ENCODE results near the gene SLC46A1. TPM values are rescaled to one million over a fixed set of nuclear protein-coding genes. Genes with fewer than 3 reads are reported as not detected.

The SLC46A1 gene
- total and polyA plus RNA-seq, 2 experiments from 2014 or later = 3.3 to 12.5 TPM

GRCh38 chr17:28346746-28347246 is 59.2 kb downstream of the SLC46A1 start:
- Histone ChIP-seq H3K79me2 (replicated peaks; ENCODE audit: insufficient read depth) (no peaks in the 10 kb centered on the region), H3K4me1 (ENCODE audit: insufficient read depth) (no peaks in the 10 kb centered on the region; the same call in 1 of the 2 replicates), H3K9me2 (ENCODE audit: insufficient read depth) (no peaks in the 10 kb centered on the region), H3F3A (replicated peaks; ENCODE audit: low read depth) (no peaks in the 10 kb centered on the region), H3K4me3 (no peak overlapping the region), H3K36me3 (ENCODE audit: insufficient read depth) (peaks cover 18% of the 10 kb centered on the region), H3K4me2 (no peak overlapping the region), H3K27me3 (ENCODE audit: insufficient read depth) (no peaks in the 10 kb centered on the region), H4K20me1 (replicated peaks; ENCODE audit: insufficient read depth) (peaks cover 14% of the 10 kb centered on the region; the same call in 1 of the 2 replicates), H3K27ac (ENCODE audit: low read depth) (no peak overlapping the region; the same call in 1 of the 2 replicates), H2AFZ (no peak overlapping the region)
- Mint-ChIP-seq H3K4me1 (peaks cover 16% of the 10 kb centered on the region), H3K4me3 (no peak overlapping the region), H3K9me3 (no peaks in the 10 kb centered on the region), H3K27me3 (ENCODE audit: insufficient read depth, low read depth, poor library complexity) (peaks cover 9% of the 10 kb centered on the region), H3K27ac (0 out of 2 replicates have a peak overlapping the region, but pooled peaks have one; percentile 46), H3K36me3 (ENCODE audit: low read depth) (peaks cover 69% of the 10 kb centered on the region)
- DNase-seq (ENCODE audit: low spot score) = peak; percentile 57
- peak; percentile 51 for ATAC-seq
- TF ChIP-seq, protein P1, sequence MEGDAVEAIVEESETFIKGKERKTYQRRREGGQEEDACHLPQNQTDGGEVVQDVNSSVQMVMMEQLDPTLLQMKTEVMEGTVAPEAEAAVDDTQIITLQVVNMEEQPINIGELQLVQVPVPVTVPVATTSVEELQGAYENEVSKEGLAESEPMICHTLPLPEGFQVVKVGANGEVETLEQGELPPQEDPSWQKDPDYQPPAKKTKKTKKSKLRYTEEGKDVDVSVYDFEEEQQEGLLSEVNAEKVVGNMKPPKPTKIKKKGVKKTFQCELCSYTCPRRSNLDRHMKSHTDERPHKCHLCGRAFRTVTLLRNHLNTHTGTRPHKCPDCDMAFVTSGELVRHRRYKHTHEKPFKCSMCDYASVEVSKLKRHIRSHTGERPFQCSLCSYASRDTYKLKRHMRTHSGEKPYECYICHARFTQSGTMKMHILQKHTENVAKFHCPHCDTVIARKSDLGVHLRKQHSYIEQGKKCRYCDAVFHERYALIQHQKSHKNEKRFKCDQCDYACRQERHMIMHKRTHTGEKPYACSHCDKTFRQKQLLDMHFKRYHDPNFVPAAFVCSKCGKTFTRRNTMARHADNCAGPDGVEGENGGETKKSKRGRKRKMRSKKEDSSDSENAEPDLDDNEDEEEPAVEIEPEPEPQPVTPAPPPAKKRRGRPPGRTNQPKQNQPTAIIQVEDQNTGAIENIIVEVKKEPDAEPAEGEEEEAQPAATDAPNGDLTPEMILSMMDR (conservative IDR thresholded peaks at IDR 0.05; ENCODE audit: low read depth in 2 of 2) = peak; percentile 43 to 56
- no peak for TF ChIP-seq ZNF331 (CRISPR knock-in tag; IDR thresholded peaks at IDR 0.05; ENCODE audit: low read depth)
- no peak for TF ChIP-seq NANOG (IDR thresholded peaks at IDR 0.05; ENCODE audit: borderline replicate concordance)

DNA sequence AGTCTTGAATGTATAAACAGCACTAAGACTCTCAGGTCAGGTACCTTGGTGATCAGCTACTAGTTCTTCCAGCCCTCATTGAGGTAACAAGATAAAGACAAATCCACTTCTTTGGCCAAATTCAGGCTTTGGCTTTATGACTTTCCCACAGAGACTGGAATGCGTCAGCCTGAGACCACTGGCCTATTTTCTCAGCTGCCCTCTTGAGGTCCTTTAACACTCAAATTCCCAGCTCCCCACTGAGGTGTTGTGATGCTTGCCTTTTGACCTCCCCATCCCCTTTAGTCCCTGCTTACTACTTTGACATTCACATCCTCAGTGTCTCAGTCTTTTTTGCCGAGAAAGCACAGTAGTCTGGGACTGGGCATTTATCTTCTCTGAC is 59.8 kb downstream of the SLC46A1 start:
- H3K27me3 ChIP-seq (ENCODE audit: insufficient read depth) = no peaks in the 10 kb centered on the region
- DNase-seq (ENCODE audit: low spot score) (peak; percentile 35), ATAC-seq (peak; percentile 63)
- H3F3A ChIP-seq (replicated peaks; ENCODE audit: low read depth) = no peaks in the 10 kb centered on the region
- Mint-ChIP-seq H3K27me3 (ENCODE audit: insufficient read depth, low read depth, poor library complexity) (peaks cover 9% of the 10 kb centered on the region), H3K9me3 (no peaks in the 10 kb centered on the region), H3K4me1 (peaks cover 16% of the 10 kb centered on the region), H3K4me3 (no peak overlapping the region; the same call in 2 of the 3 replicates), H3K27ac (no peak overlapping the region), H3K36me3 (ENCODE audit: low read depth) (peaks cover 63% of the 10 kb centered on the region)
- no peaks in the 10 kb centered on the region for H3K79me2 ChIP-seq (replicated peaks; ENCODE audit: insufficient read depth)
- H2AFZ ChIP-seq = no peak overlapping the region
- peaks cover 15% of the 10 kb centered on the region for H3K36me3 ChIP-seq (ENCODE audit: insufficient read depth)
- H3K9me2 ChIP-seq (ENCODE audit: insufficient read depth) = no peaks in the 10 kb centered on the region
- TF ChIP-seq POLR2AphosphoS5 (IDR thresholded peaks at IDR 0.05; ENCODE audit: low read depth) (no peak), REST (IDR thresholded peaks at IDR 0.05; ENCODE audit: unreplicated experiment) (no peak)
- no peak overlapping the region for H3K4me3 ChIP-seq
- H4K20me1 ChIP-seq (replicated peaks; ENCODE audit: insufficient read depth) = peaks cover 11% of the 10 kb centered on the region; the same call in 1 of the 2 replicates
- H3K4me2 ChIP-seq = no peak overlapping the region
- no peak overlapping the region; the same call in 1 of the 2 replicates for H3K27ac ChIP-seq (ENCODE audit: low read depth)
- no peaks in the 10 kb centered on the region; the same call in 1 of the 2 replicates for H3K4me1 ChIP-seq (ENCODE audit: insufficient read depth)

Measured in GM23338 (cell line).